ENCODE results near the gene TLE2. TPM values are rescaled to one million over a fixed set of nuclear protein-coding genes. Genes with fewer than 3 reads are reported as not detected.

Gene TLE2
- total and polyA plus RNA-seq, 9 of the 15 experiments (the other 6 are each of a cell fraction or from before 2014, with no cell fraction given) = 0.35 to 13.1 (median 6.2) TPM

- TF ChIP-seq BCLAF1 (IDR thresholded peaks at IDR 0.05; ENCODE audit: borderline replicate concordance in 1 of 2, control insufficient read depth in 1 of 2, low read depth in 2 of 2, low read length in 1 of 2) (no peak), ZFP36 (IDR thresholded peaks at IDR 0.05; ENCODE audit: low read depth, low read length, partially characterized antibody) (no peak), RNF219 (CRISPR knock-in tag; IDR thresholded peaks at IDR 0.05) (0 out of 2 replicates have a peak, but pooled peaks have one; percentile 62), DDX20 (tag; IDR thresholded peaks at IDR 0.05; ENCODE audit: low read depth) (no peak), RREB1 (CRISPR knock-in tag; IDR thresholded peaks at IDR 0.05) (peak; percentile 88; the same call in 1 of the 2 replicates), XRCC3 (IDR thresholded peaks at IDR 0.05) (no peak), SMAD3 (CRISPR knock-in tag; conservative IDR thresholded peaks at IDR 0.05) (peak; percentile 76; the same call in 1 of the 2 replicates), ZC3H11A (IDR thresholded peaks at IDR 0.05; ENCODE audit: low read depth, low read length) (no peak), PCBP2 (IDR thresholded peaks at IDR 0.05; ENCODE audit: low read depth, low read length, poor library complexity, severe bottlenecking) (no peak), NBN (IDR thresholded peaks at IDR 0.05; ENCODE audit: low read depth) (peak; percentile 95), TCF7L2 (IDR thresholded peaks at IDR 0.05; ENCODE audit: low read depth, low read length) (no peak), JUNB (CRISPR knock-in tag; conservative IDR thresholded peaks at IDR 0.05) (peak; percentile 100), HNRNPL (IDR thresholded peaks at IDR 0.05; ENCODE audit: low read depth, low read length) (no peak), IFI16 (CRISPR knock-in tag; IDR thresholded peaks at IDR 0.05) (no peak), ZNF584 (CRISPR knock-in tag; IDR thresholded peaks at IDR 0.05; ENCODE audit: low read depth) (peak; percentile 60; the same call in 1 of the 2 replicates), MEF2D (tag; conservative IDR thresholded peaks at IDR 0.05; ENCODE audit: low read depth) (peak; percentile 71), HDAC2 (IDR thresholded peaks at IDR 0.05) (peak; percentile 44; the same call in 1 of the 2 replicates)
These were observed 66.9 kb downstream of the TLE2 start (continued) for GRCh38 chr19:2962018-2962670.
